Measurements from ENCODE around the gene MRAP2.
A peak's percentile ranks its signal among the peaks of the same experiment; 100 is the strongest.
"Not testable (repeated sequence)": the region's sequence is repeated elsewhere in the genome, so short reads cannot be mapped to it uniquely, and the experiment has no call there.

The MRAP2 gene

DNA sequence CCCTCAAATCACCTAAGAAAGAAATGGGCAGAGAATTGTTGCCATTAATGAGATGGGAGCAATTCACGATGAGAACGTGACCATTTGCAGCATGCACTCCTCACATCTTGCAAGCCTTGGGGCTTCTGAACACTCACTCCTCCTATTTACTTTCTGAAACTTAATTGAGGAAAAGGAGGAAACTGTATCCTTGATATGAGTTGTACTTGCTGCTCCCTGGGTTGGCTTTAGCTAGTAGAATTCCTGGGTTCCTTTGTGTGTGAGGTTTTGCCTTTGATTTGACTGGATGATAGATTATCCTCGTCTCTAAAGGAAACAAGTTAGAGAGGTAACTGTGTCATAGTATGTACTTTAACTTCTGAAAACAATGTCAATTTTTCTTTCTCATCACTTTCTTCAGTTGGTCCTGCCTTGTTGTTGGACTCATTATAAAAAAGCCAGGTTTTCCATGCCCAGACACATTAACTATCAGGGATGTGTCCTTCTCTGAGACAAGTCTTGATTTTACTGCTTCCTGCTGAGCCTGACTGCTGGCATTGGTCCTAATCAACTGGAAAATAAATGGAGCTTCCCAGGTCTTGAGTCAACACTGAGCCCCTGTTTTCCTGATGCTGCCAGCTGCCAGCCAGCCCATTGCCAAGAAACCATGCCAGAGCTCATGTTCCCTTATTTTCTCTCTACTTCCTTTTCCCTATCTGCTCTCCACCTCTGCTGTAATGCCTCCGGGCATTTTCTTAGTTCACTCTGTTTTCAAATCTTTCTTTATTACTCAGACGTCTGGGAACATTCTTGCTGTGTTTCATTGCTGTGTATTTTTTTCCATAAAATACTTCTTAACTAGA lies 6.0 kb upstream of the MRAP2 start:
- no peak overlapping the region for H3K4me3 ChIP-seq
- H3K27ac ChIP-seq: peak overlapping the region in 3 of 21 experiments; percentile 11 to 44 (median 12)

DNA sequence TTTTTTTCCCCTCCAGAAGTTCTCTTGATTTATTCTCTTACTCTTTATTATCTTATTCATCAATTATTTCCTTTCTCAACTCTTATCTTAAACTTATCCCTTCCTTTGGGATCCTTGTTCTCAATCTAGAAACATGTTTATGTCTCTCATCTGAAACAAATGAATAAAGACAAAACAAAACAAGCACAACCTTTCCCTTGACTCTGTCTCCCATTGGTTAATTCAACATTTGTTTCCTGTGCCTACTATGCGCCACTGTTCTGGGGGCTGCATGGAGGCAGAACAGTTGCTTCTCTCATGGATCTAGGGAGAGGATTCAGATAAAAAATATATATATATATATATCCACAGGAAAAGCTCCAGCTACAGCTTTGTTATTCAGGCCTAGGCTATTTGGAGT lies 5.2 kb upstream of the MRAP2 start:
- Histone ChIP-seq H3K27ac (peak overlapping the region in 4 of 21 experiments; percentile 11 to 44 (median 28)), H3K4me3 (no peak overlapping the region)

DNA sequence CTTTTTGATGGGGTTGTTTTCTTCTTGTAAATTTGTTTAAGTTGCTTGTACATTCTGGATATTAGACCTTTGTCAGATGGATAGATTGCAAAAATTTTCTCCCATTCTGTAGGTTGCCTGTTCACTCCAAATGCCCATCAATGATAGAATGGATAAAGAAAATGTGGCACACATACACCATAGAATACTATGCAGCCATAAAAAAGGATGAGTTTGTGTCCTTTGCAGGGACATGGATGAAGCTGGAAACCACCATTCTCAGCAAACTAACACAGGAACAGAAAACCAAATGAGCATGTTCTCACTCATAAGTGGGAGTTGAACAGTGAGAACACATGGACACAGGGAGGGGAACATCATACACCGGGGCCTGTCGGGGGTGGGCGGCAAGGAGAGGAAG lies 1.6 kb upstream of the MRAP2 start:
- H3K4me3 ChIP-seq, H3K27ac ChIP-seq: not testable (repeated sequence)

DNA sequence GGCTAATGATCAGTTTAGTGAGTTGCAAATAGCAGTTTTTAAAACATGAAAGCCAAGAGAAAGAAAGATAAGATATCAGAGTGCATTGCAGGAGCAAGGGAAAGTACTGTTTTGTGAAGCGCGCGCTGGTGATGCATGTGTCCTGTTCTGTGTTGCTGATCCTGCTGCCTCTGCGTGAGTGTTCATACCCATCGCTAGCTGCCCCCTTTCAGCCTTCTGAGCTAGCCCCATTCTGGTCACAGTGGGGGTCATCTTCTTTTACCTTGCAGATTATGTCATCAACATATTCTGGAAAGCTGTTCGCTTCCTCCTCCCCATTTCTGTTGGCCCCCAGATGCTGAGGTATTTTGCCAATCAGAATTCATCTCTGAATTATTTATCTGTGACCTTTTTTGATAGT lies 1.9 kb downstream of the MRAP2 start:
- Histone ChIP-seq H3K4me3 (no peak overlapping the region), H3K27ac (no peak overlapping the region)

DNA sequence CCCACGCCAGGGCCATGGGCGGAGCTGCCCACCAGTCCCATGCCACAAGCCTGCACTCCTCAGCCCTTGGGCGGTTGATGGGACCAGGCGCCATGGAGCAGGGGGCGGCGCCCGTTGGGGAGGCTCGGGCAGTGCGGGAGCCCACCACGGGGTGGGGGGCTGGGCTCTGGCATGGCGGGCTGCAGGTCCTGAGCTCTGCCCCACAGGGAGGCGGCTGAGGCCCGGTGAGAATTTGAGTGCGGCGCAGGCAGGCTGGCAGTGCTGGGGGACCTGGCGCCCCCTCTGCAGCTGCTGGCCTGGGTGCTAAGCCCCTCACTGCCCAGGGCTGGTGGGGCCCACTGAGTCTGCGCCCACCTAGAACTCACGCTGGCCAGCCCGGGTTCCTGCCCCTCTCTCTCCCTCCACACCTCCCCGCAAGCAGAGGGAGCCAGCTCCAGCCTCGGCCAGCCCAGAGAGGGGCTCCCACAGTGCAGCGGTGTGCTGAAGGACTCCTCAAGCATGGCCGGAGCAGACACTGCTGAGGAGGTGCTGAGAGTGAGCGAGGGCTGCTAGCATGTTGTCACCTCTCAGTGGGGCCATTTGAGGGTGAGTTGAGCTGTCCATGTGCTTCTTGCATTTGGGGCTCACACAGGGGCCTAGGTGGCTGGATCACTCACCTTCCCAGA lies 4.0 kb downstream of the MRAP2 start:
- no peak overlapping the region for H3K4me3 ChIP-seq
- H3K27ac ChIP-seq: no peak overlapping the region

DNA sequence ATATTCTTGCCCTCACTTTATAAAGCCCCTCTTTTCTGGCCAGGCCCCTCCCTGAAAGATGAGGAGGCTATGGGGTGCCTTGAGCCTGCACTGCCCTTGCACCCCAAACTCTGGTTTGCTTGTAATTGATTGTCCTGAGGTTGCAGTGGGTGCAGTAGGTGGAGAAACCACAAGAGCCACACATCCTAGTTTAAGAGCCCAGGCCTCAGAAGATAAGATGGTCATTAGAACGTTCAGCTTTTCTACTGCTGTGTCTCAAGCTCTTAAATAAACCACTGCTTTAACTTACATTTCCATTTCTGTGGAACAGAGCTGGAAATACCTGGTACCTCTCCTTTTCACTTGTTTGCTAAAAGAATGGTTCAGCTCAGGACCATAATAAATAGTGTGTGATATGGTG lies 9.0 kb downstream of the MRAP2 start:
- no peak overlapping the region for H3K4me3 ChIP-seq
- H3K27ac ChIP-seq: no peak overlapping the region

DNA sequence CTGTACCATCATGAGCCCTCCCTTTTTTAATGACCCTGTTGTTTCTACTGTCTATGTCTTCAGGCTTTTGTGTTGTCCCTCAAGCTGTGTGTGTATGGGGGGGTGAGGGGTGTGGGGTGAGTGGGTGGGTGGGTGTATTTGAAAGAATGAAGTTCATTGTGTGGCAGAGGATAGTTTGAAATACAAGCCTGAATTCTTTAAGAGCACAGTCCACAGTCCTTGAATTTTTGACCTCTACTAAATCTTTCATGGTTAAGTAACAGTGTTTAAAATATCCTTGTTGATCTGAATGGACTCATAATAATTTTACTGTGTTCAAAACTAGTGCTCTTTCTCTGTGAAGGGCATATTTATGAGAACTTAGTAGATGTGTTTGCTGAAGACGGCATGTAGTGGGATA lies 10.0 kb downstream of the MRAP2 start:
- Histone ChIP-seq H3K27ac (no peak overlapping the region), H3K4me3 (no peak overlapping the region)

DNA sequence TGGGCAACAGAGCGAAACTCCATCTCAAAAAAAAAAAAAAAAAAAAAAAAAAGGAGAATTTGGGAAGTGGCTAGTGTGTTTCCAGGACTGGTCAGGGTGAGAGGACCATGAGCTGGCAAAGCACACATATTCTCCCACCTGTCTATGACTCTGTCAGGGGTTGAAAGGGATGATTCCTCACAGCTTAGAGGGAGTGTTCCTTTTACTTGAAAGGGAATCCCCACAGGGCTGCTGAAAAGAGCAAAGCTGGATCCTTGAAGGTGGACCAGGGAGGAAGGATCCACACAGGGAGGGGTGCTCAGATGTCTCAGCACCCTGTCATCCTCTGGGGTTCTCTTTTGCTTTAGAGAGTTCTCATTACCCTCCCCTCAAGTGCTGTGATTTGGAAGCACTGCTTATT lies 13.2 kb downstream of the MRAP2 start:
- no peak overlapping the region for H3K4me3 ChIP-seq
- no peak overlapping the region for H3K27ac ChIP-seq

DNA sequence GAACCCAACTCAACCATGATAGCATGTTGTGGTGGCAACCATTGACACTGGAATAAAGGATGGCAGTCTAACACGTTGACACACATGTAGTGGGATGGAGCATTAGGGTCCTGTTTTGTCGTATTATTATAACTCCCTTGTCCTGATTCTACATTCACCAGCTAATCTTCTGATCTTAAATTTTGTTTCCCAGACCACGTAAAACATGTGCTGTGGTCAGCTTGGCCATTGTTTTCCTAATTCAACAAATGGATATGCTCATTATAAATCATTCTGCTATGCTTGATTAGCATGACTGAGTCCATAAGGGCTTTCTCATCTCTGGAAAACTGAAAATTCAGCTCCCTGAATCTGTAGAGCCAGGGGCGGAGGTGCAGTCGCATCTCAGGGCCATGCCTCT lies 15.0 kb downstream of the MRAP2 start:
- no peak overlapping the region for H3K4me3 ChIP-seq
- H3K27ac ChIP-seq: no peak overlapping the region

DNA sequence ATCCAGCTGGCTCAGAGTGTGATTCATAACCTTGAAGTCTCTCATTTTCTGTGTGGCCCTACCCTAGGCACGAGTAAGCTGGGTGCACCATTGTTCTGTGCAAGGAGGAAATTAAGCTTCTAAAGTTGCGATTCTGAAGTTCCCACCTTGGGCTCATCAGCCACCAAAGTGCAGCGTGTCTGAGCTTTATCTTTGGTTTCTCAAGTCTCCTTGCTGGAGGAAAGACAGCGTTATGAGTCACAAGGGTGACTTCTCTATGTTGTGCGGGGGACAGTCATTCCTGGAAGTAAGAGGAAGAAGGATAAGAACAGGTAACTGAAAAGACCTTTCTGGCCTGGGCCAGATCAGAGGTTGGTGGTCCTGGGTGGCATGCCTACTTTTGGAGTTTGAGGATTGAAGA lies 16.8 kb downstream of the MRAP2 start:
- Histone ChIP-seq H3K27ac (no peak overlapping the region), H3K4me3 (no peak overlapping the region)

DNA sequence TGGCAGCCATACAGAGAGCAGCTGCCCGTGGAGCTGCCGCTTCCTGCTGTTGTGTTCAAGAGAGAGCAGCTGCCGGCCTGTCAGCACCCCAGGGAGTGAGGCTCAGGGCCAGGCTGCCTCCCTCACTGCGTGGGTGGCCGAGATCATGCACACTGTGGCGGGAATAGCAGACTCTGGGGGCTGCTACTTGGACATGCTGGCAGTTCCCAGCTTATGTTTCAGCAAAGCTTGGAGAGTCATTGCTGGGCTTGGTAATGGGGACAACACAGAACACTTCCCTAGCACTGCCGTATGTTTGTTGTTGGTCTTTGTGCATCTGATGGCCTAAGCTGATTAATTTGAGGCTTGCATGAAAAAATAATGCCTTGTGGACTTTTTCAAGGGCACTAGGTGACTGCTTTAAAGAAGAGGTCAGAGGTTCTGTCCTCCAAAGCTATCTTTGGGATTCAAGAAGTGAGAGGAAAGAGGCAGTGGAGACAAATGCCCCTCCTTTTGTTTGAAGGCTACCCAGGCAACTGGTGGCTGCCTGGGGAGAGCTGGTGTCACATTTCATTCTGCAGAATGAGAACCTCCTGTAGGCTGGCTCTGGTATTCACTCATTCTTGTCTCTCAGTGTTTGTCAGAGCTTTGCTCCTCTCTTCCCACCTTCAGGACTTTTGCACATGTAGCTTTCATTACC lies 18.8 kb downstream of the MRAP2 start:
- Histone ChIP-seq H3K4me3 (no peak overlapping the region), H3K27ac (peak overlapping the region in 3 of 21 experiments; percentile 0 to 44 (median 44))

DNA sequence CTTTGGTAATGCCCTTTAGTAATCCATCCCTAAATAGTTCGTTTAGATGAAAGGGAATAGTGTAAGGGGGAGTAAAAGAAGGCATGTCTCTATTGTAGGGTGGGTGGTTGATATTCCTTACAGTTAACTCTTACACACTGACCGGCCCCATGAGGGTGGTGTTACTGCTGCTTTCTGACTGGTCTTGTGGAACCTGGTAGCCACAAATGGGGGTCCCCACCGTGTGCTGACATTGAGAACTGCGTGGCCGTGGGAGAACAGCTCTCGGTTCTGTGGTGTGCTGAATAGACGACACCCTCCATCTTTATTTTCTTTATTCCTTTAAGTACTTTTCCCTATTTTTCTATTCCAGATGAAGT lies 19.3 kb downstream of the MRAP2 start:
- H3K27ac ChIP-seq: no peak overlapping the region
- H3K4me3 ChIP-seq: no peak overlapping the region

DNA sequence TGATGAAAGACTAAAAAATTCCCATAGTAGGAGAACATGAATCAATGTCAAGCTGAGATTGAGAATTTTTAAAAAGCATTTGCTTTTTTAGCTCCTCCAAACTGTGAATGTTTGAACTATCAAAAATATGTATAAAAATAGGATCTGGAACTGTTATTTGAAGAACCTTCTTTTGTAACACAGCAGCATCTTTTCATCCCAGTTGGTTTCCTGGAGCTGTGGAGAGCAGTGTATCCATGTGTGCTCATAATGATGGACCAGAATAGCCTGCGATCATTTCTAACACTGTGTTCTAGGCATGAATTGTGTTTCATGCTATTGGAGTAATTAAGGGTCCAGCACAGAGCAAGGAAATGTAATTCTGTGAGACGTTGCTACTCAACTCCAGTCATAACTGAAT lies 22.1 kb downstream of the MRAP2 start:
- H3K27ac ChIP-seq: no peak overlapping the region
- H3K4me3 ChIP-seq: no peak overlapping the region

DNA sequence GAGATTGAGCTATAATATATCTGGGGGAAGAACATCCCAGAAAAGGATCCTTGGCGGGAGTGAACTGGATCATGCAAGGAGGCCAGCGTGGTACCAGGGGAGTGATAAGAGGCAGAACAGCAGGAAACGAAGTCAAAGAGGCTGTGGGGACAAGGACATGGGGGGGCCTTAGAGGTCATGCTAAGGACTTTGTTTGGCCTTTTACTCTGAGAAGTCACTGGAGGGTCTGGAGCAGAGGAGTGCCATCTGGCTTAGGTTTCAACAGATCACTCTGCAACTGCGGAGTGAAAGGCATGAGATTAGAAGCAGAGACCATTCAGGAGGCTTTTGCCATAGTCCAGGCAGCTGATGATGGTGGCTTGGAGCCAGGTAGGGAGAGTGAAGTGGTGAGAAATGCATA lies 24.3 kb downstream of the MRAP2 start:
- Histone ChIP-seq H3K4me3 (no peak overlapping the region), H3K27ac (no peak overlapping the region)

DNA sequence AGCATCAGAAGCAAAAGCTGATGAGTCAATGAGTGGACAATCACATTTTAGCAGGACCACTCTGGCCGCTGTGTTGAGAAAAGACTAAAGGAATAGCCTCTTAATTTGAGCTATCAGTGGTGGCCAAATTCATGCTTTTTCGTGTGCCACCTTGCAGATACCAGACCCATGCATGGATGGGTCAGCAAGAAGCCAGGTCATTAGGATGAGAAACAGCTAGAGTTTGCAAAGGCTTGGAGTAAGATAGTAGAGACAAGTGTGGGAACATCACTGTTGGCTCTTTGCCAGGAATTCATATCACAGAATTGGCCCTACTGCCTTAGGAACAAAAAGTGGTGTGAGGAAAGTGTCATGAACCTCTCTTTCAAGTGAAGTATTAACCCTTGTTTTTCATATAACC lies 25.5 kb downstream of the MRAP2 start:
- Histone ChIP-seq H3K4me3 (no peak overlapping the region), H3K27ac (no peak overlapping the region)

DNA sequence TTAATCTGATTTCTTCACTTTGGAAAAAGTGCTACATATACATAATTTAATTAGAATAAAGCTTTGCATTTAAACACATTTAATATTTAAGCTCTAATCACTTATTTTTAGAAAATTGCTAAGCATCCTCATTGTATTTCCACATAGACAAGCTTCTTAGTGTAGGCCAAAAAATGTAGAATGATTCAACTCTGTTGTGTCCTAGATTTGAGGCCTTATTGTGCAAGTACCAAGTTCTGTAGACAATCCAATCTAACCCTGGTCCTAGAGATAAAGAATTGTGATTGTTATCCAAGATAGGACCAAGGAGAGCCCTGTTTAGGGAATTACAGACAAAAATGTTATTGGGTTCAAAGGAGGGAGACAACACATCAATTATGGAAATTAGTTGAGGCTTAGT lies 27.6 kb downstream of the MRAP2 start:
- no peak overlapping the region for H3K4me3 ChIP-seq
- H3K27ac ChIP-seq: no peak overlapping the region

DNA sequence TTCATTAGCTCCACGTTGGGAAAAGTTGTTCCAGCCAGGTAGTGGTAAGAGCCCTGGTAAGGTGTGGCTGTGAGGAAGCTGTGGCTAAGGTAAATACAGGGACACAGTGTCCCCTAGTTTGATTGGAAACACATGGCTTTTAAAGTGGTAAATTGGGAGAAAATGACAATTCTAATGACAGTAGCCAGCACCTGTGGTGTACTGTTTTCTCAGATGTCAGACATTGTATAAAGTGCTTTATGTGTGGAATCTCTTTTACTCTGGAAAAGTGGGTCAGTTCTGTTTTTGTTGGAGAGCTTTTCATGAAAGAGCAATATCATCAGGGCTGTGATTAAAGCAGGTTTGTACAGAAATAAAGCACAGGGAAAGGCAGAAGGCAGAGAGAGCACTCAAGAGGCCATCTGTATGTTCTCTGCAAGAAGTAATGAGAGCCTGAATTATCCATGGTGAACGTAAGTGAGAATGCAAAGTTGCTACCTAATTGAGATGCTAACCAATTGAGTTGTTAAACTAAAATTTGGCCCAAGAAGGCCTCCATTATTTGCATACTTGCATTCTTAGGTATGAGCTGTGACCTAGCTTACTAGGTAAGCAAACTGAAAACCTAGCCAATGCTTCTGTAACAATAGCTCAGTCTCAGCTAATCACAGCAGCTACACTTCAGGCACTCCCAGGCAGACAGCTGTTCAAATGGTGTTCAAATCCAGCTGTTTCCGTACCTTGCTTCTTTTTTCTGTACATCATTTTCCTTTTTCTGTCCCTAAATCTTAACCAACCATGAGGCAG lies 28.2 kb downstream of the MRAP2 start:
- H3K27ac ChIP-seq: no peak overlapping the region
- no peak overlapping the region for H3K4me3 ChIP-seq

DNA sequence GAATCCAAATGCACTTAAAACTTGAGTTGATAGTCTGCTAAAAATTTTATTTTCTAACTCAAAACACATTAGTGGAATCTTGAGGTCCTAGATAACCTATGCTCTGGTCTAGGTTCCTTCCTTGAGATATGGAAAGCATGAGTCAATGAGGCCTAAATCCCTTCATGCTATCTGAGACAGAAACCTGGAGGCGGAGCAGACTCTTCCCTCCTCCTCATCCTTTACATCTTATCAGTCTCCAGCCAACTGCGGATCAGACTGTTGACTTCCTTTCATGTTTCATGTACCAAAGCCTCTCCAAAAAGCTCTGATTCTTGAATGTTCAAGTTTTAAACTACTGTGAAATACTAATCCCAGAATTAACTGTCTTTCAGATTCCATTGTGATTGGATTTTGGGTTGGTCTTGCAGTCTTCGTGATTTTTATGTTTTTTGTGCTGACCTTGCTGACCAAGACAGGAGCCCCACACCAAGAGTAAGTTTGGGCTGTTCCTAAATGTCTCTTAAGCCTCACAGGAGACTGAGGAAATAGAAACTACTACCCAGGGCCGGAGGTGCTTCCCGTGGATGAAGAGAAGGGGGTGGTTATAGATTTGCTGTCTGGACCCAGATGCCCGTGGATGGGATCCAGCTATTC lies 29.1 kb downstream of the MRAP2 start:
- Histone ChIP-seq H3K4me3 (no peak overlapping the region), H3K27ac (no peak overlapping the region)

DNA sequence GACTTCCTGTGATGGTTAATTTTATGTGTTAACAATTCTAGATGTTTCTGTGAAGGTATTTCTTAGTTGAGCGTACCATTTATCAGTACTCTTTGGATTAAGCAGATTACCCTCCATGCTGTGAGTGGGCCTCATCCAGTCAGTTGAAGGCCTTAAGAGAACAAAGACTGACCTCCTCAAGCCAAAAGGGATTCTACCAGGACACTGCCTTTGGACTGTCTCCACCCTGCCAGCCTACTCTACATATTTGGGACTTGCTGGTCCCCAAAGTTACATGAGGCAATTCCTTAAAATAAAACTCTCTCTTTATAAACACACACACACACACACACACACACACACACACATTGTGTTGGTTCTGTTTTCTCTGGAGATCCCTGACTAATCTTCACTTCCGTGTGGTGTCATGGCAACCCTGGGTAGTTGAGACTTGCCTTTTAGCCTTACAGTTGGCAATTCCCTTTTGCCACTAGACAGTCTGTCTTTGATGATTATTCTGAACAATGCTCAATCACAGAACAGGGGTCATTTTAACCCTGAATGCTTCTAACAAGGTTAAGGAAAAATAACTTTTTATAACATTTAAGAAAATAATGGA lies 32.2 kb downstream of the MRAP2 start:
- no peak overlapping the region for H3K27ac ChIP-seq
- H3K4me3 ChIP-seq: no peak overlapping the region
